GM21423 (cell line): ENCODE measurements around the gene C4orf51.

Source experiments
- ATAC-seq: cut with Tn5 transposase; IDR thresholded peaks from one replicate; pipeline ENCODE4 v1.9.1; 2021; ENCODE audit warnings: mild to moderate bottlenecking, moderate library complexity; ENCODE audit not compliant: unreplicated experiment

Gene C4orf51

DNA sequence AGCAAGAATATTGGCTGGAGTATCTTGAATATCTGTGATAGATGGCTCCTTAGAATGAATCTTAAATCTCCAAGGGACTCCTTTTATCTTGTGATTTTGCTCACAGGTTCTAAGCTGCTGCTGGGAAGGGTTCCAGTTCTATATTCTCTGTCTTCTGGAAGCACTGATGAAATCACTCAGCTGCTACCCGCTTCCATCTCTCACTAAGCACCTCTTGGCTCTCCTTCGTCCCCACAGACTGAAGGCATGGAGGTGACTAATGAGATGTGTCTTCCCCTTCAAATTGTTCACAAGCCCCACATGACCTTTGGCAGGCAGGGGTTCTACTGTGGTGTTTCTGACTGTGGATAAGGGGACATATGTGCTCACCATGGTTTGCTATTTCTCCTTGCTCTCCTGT is 75.9 kb downstream of the C4orf51 start:
- no peak for ATAC-seq

- ATAC-seq, result no peak
Observed at GRCh38 chr4:145756244-145756643, 76.3 kb downstream of the C4orf51 start.

DNA sequence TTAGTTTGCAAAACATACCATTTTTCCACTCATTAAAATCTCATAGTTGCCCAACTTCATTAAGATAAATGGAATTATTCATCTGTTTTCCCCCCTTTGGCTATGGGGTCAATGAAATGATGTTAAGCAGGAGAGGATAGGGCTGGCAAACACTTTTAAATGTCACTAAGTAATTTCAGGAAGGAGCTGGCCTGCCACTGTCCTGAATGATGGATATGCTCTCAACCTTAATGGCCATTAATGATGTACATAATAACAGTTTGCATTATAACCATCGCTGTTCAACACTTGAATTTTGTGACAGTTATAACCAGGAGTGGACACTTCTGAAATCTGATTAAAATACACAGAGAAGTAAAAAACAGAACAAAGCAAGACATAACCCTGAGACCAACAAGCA is 77.2 kb downstream of the C4orf51 start:
- no peak for ATAC-seq

GRCh38 chr4:145760176-145760575 is 80.2 kb downstream of the C4orf51 start:
- ATAC-seq, result no peak

DNA sequence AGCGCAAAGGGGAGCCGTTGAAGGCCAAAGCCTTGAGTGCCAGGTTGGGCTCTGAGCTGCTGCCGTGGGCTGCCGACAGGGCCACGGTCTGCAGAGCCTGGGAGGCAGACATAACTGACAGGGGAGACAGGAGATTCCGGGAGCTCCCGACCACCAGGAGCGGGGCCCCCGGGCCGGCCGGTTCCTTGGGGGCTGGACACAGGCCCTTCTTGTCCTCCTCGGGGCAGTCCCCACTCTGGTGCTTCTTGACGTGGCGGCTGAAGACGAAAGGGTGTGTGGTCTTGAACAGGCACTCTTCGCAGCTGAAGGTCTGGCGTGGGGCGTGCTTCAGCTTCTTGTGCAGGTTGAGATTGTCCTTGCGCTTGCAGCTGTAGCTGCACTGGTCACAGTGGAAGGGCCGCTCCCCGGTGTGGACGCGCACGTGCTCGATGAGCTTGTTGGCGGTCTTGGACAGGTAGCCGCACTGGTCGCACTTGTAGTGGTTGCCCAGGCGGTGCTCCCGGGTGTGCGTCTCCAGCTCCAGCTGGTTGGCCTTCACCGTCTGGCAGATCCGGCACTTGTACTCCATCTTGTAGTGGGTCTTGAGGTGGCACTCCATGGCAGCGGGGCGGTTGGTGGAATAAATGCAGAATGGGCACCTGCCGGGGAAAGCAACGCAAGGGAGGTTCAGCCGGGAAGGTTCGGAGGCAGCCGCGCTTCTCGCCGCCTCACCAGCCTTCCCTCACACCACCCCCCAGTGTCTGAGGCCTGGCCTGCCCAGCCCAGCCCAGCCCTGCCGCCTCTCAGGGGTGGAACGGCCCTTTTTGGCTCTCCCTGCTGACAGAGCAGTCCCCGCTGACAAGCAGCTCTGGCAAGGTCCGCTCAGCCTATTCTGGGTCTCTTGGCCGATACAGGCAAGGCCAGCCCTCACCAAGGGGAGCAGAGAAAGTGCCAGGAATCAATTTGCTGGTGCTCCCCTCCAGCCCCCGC is 81.3 kb downstream of the C4orf51 start:
- ATAC-seq, result no peak

DNA sequence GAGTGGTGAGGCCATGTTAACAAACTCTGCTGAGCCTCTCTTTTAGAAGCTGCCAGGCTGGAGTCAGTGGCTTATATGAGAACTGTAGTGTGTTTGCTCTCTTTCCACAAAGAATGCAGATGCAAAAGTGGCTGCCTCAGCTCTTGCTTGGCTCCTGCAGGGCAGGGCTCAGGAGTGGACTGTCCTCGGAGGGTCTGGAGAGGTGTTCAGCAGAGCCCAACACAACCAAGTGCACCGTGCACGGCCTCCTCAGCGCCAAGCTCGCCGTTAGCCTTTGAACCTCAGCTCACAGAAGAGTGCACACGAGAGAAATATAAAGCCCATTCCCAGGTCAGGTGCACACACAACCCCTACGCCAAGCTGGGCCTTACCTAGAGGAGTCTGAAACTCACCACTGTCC is 82.8 kb downstream of the C4orf51 start:
- no peak for ATAC-seq

DNA sequence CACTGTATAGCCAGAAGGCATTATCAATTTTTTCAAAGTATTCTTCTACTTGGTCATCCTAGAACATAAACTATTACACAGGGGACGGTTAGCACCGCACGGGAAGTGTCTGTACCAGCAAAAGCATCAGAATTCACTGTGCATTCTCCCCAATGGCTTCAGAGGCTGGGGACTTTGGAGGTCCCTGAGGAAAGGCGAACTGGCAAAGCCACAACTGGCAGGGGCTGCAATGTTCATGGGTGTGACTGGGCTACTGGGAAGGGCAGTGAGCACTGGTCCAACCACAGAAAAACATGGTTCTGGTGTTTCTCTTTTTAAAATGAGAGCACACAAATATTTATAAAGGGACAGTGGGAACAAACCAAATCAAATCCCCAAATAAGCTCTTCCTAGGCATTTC is 83.5 kb downstream of the C4orf51 start:
- ATAC-seq, result no peak

GRCh38 chr4:145766273-145766672 is 86.3 kb downstream of the C4orf51 start:
- no peak for ATAC-seq

- no peak for ATAC-seq
Observed at GRCh38 chr4:145769450-145770037, 89.6 kb downstream of the C4orf51 start.

GRCh38 chr4:145770124-145770523 is 90.2 kb downstream of the C4orf51 start:
- ATAC-seq, result no peak

DNA sequence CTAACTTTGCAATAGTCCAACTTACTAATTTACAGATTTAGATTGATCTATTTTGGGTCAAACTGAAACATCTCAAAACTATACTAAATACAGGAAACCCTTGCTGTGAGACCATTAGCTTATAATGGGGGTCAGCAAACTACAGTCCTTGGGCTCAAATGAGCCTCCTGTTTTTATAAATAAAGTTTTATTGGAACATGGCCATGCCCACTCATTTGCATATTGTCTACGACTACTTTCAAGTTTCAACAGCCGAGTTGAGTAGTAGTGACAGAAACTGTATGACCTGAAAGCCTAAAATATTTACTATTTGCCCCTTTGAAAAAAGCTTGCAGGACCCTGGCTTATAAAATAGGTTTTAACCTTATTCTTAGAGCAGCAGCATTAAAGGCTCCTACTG is 92.4 kb downstream of the C4orf51 start:
- ATAC-seq, result no peak

DNA sequence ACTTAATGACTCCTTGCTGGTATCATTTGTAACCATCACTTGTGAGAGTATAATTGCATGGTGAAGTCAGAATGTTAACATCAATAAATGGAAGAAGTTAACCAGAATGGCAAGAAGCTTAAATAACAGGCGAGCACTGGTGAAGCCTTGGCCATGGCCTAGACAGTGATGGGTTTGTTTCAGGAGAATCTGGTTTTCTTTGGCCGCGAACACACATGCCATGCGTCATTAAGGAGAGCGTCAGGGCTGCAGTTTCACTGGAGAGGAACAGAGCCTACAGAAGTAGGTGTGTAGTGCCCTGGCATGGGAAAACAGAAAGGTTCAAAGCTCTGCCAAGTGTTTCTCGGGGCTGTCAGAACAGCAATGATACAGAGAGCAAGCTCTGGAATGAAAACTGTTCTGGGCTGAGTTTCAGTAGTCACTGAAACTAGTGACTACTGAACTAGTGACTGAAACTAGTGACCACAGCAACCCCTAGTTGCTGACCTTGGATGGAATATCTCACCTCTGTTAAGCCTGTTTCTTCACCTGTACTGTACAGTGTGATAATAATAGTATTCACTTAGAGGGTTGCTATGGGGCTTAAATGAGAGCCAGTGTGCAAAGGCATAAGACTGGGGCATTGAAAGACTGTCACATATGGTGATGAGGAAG is 93.8 kb downstream of the C4orf51 start:
- ATAC-seq, result peak; percentile 91

- no peak for ATAC-seq
Observed at GRCh38 chr4:145774473-145774872, 94.5 kb downstream of the C4orf51 start.

- no peak for ATAC-seq
Observed at GRCh38 chr4:145775406-145775805, 95.5 kb downstream of the C4orf51 start.

GRCh38 chr4:145776208-145776607 is 96.3 kb downstream of the C4orf51 start:
- no peak for ATAC-seq

GRCh38 chr4:145779319-145779801 is 99.4 kb downstream of the C4orf51 start:
- ATAC-seq, result no peak

GRCh38 chr4:145781351-145781750 is 101.4 kb downstream of the C4orf51 start:
- no peak for ATAC-seq
